Testis (tissue), 3 donors: ENCODE results near the gene FMNL2. TPM values are rescaled to one million over a fixed set of nuclear protein-coding genes. Genes with fewer than 3 reads are reported as not detected.

Experiments used
- DNase-seq: peaks from one replicate; pipeline ENCODE4 v3.0.0-alpha.2; 2019
- H3K27ac ChIP-seq, 2 donors: fragments of 200-600 bp; sonication (generic); one replicate each; pipeline ENCODE4 v1.5.1; 2019
- H3K27me3 ChIP-seq: fragments of 200-600 bp; sonication (generic); one replicate; pipeline ENCODE4 v1.5.1; 2019
- H3K36me3 ChIP-seq: fragments of 200-600 bp; sonication (generic); one replicate; pipeline ENCODE4 v1.5.1; 2017; ENCODE audit warnings: low read depth; ENCODE audit errors: missing control alignments
- H3K4me1 ChIP-seq: fragments of 200-600 bp; sonication (generic); one replicate; pipeline ENCODE4 v1.5.1; 2019
- H3K4me3 ChIP-seq, 2 donors: fragments of 200-600 bp; sonication (generic); one replicate each; pipeline ENCODE4 v1.5.1; 2017 to 2019
- H3K9me3 ChIP-seq: fragments of 200-600 bp; sonication (generic); one replicate; pipeline ENCODE4 v1.5.1; 2017
- POLR2A ChIP-seq: fragments of 450-650 bp; IDR thresholded peaks from one replicate; pipeline ENCODE4 v1.6.1; 2017; ENCODE audit warnings: antibody characterized with exemption, mild to moderate bottlenecking, moderate library complexity
- WGBS, 2 donors: methylation state at CpG; one replicate each; pipeline ENCODE4 v1.1.5; 2018; 5-methylcytosine and 5-hydroxymethylcytosine counted together
- intact Hi-C: fragments of 100-400 bp; cut with DNase I; formaldehyde crosslinking; loops from one replicate; pipeline ENCODE4 v1.15.1; 2023; ENCODE audit warnings: low total_unique reads
- polyA plus RNA-seq: library from polyadenylated mRNA; stranded (reverse); fragments of 350-450 nt; fragmentation: Illumina TruSeq; extraction: RNeasy Lipid Tissue Mini Kit (QIAGEN cat#74804); gene quantifications from one replicate; pipeline ENCODE4 v1.2.3, GENCODE V29; 2014; ENCODE audit warnings: low read depth, low replicate concordance; ENCODE audit not compliant: insufficient read depth
- total RNA-seq, 2 donors: library from RNA; depleted of rRNA; stranded (reverse); fragments of >200 nt; gene quantifications; one replicate each; pipeline ENCODE4 v1.2.3, GENCODE V29; 2016
- TF ChIP-seq, protein P1 (sequence below), 3 experiments: fragments of 450-650 bp in 2 of 3; fragments of 200-600 bp in 1 of 3; sonication (generic) in 1 of 3; IDR thresholded peaks; one replicate each; pipeline ENCODE4 v1.5.1; 2016 to 2019; ENCODE audit warnings: antibody characterized with exemption in 3 of 3, mild to moderate bottlenecking in 2 of 3, moderate library complexity in 1 of 3

Gene FMNL2
- total and polyA plus RNA-seq, 3 donors from 2014 or later, result 15.4 to 19.8 (median 16.8) TPM

DNA sequence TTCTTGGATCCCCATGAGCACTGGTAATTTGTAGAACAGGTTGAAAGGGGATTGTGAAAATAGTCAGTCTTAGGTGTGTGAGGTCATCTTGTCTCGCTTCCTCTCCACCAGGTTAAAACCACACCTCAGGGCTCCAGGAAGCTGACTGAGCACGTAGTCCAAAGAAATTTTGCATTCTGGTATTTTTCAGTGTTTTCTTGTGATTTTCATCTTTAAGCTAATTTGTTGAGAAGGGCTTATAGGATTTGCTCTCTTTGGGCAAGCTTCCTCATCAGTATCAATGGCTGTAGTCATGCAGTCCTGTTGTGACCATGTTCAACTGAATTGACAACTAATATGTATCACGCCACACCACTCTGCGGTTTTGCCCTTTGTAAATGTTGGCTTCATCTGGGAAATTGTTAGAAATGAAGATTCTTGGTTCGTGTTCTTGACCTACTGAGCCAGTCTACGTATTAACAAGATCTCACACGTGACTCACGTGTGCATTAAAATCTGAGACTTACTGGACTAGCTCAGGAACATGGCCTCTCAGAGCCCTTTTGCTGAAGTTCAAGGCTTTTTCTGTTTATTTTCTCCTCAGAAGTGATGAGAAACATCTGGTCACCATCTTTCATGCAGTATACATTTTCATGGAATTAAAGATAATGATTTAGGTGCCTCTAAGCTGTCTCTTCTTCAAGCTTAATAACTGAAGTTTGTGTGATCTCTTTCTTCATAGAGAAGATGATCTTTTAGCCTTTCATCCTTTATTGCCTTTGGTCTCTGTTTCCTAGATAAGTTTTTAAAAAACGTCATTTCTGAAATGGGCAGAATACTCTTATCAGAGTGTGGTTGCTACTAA lies 32.8 kb downstream of the FMNL2 start:
- no peak overlapping the region for H3K4me3 ChIP-seq
- H3K27me3 ChIP-seq, result no peaks in the 10 kb centered on the region
- no peak for TF ChIP-seq POLR2A
- TF ChIP-seq, protein P1, sequence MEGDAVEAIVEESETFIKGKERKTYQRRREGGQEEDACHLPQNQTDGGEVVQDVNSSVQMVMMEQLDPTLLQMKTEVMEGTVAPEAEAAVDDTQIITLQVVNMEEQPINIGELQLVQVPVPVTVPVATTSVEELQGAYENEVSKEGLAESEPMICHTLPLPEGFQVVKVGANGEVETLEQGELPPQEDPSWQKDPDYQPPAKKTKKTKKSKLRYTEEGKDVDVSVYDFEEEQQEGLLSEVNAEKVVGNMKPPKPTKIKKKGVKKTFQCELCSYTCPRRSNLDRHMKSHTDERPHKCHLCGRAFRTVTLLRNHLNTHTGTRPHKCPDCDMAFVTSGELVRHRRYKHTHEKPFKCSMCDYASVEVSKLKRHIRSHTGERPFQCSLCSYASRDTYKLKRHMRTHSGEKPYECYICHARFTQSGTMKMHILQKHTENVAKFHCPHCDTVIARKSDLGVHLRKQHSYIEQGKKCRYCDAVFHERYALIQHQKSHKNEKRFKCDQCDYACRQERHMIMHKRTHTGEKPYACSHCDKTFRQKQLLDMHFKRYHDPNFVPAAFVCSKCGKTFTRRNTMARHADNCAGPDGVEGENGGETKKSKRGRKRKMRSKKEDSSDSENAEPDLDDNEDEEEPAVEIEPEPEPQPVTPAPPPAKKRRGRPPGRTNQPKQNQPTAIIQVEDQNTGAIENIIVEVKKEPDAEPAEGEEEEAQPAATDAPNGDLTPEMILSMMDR (IDR thresholded peaks at IDR 0.05), result no peak
- 68 to 69% methylated on average over 9 of the region's 9 CpGs for WGBS, 2 donors
- no peak overlapping the region for H3K27ac ChIP-seq
- no peaks in the 10 kb centered on the region for H3K9me3 ChIP-seq
- intact Hi-C loops, result no loop called here
- DNase-seq, result no peak
- no peaks in the 10 kb centered on the region for H3K36me3 ChIP-seq
- H3K4me1 ChIP-seq, result peaks cover 7% of the 10 kb centered on the region

DNA sequence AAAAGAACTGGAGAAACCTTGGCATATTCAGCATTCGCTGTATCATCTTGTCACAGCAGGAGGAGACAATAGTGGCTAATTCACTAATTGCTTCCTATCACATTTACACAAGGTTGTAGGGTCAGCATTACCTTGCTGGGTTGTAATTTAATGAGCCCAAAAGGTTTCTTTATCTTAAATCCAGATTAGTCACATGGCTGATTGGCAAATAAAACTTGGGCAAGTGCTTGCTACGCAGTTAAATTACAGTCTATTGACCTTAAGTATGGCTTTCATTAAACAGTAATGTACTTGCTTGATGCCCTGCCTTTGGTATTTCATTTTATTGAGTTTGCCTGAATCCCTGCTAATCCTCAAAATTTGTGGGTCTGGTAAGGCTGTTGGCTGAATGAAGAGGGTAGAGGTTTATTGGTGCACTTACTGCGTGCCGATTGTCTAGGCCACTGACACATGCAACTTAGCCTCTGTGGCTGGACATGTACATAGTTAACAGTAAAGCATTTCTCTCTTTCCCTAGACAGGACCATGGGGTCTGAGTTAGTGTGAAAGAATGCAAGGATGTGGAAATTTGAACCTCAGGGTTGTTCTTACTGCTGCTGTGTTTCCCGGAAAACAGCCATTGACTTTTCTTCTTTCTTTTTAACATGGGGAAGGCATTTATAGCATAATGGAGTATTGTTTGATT lies 34.3 kb downstream of the FMNL2 start:
- Histone ChIP-seq H3K36me3 (no peaks in the 10 kb centered on the region), H3K4me1 (peaks cover 10% of the 10 kb centered on the region), H3K4me3 (no peak overlapping the region), H3K9me3 (no peaks in the 10 kb centered on the region), H3K27me3 (no peaks in the 10 kb centered on the region), H3K27ac (no peak overlapping the region)
- intact Hi-C loops, result no loop called here
- WGBS, 2 donors, result 85 to 90% methylated on average over 5 of the region's 5 CpGs
- DNase-seq, result no peak
- no peak for TF ChIP-seq POLR2A
- TF ChIP-seq, protein P1 (IDR thresholded peaks at IDR 0.05), result no peak

DNA sequence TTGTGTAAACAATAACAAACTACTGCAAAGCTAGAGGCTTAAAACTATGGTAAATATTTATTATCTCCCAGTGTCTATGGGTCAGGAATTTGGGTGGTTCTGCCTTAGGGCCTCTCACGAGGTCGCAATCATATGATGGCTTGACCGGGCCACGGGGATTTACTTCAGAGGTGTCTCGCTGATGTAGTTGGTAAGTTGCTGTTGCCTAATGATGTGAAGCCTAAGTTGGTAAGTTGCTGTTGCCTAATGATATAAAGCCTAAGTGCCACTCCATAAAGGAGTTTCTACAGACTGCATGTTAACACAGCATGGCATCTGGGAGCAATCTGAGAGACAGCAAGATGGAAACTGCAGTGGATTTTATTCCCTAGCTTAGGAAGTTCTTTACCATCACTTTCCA lies 35.8 kb downstream of the FMNL2 start:
- Histone ChIP-seq H3K4me1 (peaks cover 10% of the 10 kb centered on the region), H3K4me3 (no peak overlapping the region), H3K36me3 (no peaks in the 10 kb centered on the region), H3K27ac (no peak overlapping the region), H3K27me3 (no peaks in the 10 kb centered on the region), H3K9me3 (no peaks in the 10 kb centered on the region)
- no peak for DNase-seq
- intact Hi-C loops, result no loop called here
- TF ChIP-seq, protein P1 (IDR thresholded peaks at IDR 0.05), result no peak
- TF ChIP-seq POLR2A, result no peak
- 95 to 96% methylated on average over 5 of the region's 5 CpGs for WGBS, 2 donors

DNA sequence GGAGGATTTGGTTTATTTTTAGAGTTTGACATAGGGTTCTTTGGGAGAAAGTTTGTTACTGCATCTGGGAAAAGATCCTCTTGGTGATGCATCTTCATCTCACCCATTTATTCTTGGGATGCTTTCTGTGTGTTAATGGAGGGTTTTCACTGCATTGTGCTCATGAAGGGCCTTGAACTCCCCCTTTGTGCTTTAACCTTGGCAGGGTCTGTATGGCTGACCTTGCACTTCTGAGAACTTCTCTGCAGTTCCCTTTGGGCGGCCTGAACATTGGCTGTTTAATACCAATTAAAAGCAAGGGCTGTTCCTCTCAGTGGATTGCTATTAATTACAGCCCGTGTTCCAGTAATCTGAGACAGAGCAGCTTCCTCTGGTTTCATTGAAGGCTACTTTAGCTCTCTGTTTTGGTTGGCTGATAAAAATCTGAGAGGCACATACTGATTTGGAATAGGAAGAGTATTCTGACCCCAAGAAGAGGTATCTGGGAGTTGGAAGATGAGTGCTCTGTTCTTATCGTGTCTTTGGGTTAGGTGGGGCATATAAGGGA lies 37.5 kb downstream of the FMNL2 start:
- intact Hi-C loops, result no loop called here
- H3K4me3 ChIP-seq, result no peak overlapping the region
- no peaks in the 10 kb centered on the region for H3K9me3 ChIP-seq
- DNase-seq, result peak; percentile 22
- TF ChIP-seq POLR2A, result no peak
- TF ChIP-seq, protein P1 (IDR thresholded peaks at IDR 0.05), result no peak
- H3K27me3 ChIP-seq, result no peaks in the 10 kb centered on the region
- WGBS, 2 donors, result 33 to 49% methylated on average over 3 of the region's 3 CpGs
- H3K36me3 ChIP-seq, result no peaks in the 10 kb centered on the region
- peaks cover 10% of the 10 kb centered on the region for H3K4me1 ChIP-seq
- H3K27ac ChIP-seq, result no peak overlapping the region
